Measurements from ENCODE around the gene CDH13. TPM values are rescaled to one million over a fixed set of nuclear protein-coding genes. Genes with fewer than 3 reads are reported as not detected.

CDH13 gene
- total RNA-seq, 1 experiment from 2014 or later, result 0.56 TPM

- no peaks in the 10 kb centered on the region for H3K27me3 ChIP-seq (ENCODE audit: low read length)
- no peaks in the 10 kb centered on the region for H3K9me2 ChIP-seq (replicated peaks; ENCODE audit: insufficient read depth, low read length)
- H3K36me3 ChIP-seq (ENCODE audit: insufficient read depth, low read length), result no peaks in the 10 kb centered on the region
- H3K4me1 ChIP-seq (ENCODE audit: low read length), result peaks cover 11% of the 10 kb centered on the region
- no peak overlapping the region for H3K4me2 ChIP-seq (ENCODE audit: low read depth, low read length, poor library complexity, severe bottlenecking)
- no peaks in the 10 kb centered on the region for H3K9me3 ChIP-seq (ENCODE audit: low read length)
- H3K27ac ChIP-seq (ENCODE audit: low read length), result no peak overlapping the region
- H3K4me3 ChIP-seq (ENCODE audit: low read length), result no peak overlapping the region
- H3K9ac ChIP-seq (ENCODE audit: low read length), result no peak overlapping the region
- no peak overlapping the region for H2AFZ ChIP-seq (ENCODE audit: low read length)
- no peaks in the 10 kb centered on the region for H3K79me2 ChIP-seq (ENCODE audit: low read length)
- no peaks in the 10 kb centered on the region for H4K20me1 ChIP-seq (ENCODE audit: insufficient read depth, low read depth, low read length)
- no peak for DNase-seq
Measured at GRCh38 chr16:83354015-83354414, 727.2 kb downstream of the CDH13 start.

- H2AFZ ChIP-seq (ENCODE audit: low read length), result no peak overlapping the region
- no peaks in the 10 kb centered on the region for H4K20me1 ChIP-seq (ENCODE audit: insufficient read depth, low read depth, low read length)
- H3K36me3 ChIP-seq (ENCODE audit: insufficient read depth, low read length), result no peaks in the 10 kb centered on the region
- H3K9me2 ChIP-seq (replicated peaks; ENCODE audit: insufficient read depth, low read length), result no peaks in the 10 kb centered on the region
- H3K4me3 ChIP-seq (ENCODE audit: low read length), result no peak overlapping the region
- DNase-seq, result peak; percentile 59
- H3K9ac ChIP-seq (ENCODE audit: low read length), result no peak overlapping the region
- no peaks in the 10 kb centered on the region for H3K79me2 ChIP-seq (ENCODE audit: low read length)
- H3K27ac ChIP-seq (ENCODE audit: low read length), result no peak overlapping the region
- peaks cover 11% of the 10 kb centered on the region for H3K4me1 ChIP-seq (ENCODE audit: low read length)
- H3K27me3 ChIP-seq (ENCODE audit: low read length), result no peaks in the 10 kb centered on the region
- no peaks in the 10 kb centered on the region for H3K9me3 ChIP-seq (ENCODE audit: low read length)
- H3K4me2 ChIP-seq (ENCODE audit: low read depth, low read length, poor library complexity, severe bottlenecking), result no peak overlapping the region
Measured at GRCh38 chr16:83355570-83356218, 728.9 kb downstream of the CDH13 start.

DNA sequence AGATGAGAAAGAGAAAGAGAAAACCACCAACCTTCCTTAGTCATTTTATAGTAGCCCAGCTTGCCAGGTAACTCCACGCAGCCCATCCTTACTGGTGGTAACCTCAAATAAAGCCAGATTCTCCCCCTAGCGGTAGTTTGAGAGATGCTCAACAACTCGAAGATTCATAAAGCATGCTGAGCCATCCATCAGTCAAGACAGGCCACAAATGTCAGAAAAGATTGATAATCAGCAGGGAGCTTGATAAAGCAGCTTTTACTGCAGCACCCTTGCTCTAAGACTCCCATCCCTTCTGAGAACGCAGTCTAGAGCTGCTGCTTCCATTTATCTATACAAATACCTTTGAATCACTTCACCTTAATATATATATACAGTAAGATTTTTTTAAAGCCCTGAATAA is 729.5 kb downstream of the CDH13 start:
- Histone ChIP-seq H4K20me1 (ENCODE audit: insufficient read depth, low read depth, low read length) (no peaks in the 10 kb centered on the region), H3K27me3 (ENCODE audit: low read length) (no peaks in the 10 kb centered on the region), H3K4me2 (ENCODE audit: low read depth, low read length, poor library complexity, severe bottlenecking) (no peak overlapping the region), H3K36me3 (ENCODE audit: insufficient read depth, low read length) (no peaks in the 10 kb centered on the region), H3K27ac (ENCODE audit: low read length) (no peak overlapping the region), H3K4me3 (ENCODE audit: low read length) (no peak overlapping the region), H3K4me1 (ENCODE audit: low read length) (peaks cover 11% of the 10 kb centered on the region), H3K79me2 (ENCODE audit: low read length) (no peaks in the 10 kb centered on the region), H3K9me3 (ENCODE audit: low read length) (no peaks in the 10 kb centered on the region), H3K9ac (ENCODE audit: low read length) (no peak overlapping the region), H2AFZ (ENCODE audit: low read length) (no peak overlapping the region), H3K9me2 (replicated peaks; ENCODE audit: insufficient read depth, low read length) (no peaks in the 10 kb centered on the region)
- DNase-seq, result peak; percentile 87

DNA sequence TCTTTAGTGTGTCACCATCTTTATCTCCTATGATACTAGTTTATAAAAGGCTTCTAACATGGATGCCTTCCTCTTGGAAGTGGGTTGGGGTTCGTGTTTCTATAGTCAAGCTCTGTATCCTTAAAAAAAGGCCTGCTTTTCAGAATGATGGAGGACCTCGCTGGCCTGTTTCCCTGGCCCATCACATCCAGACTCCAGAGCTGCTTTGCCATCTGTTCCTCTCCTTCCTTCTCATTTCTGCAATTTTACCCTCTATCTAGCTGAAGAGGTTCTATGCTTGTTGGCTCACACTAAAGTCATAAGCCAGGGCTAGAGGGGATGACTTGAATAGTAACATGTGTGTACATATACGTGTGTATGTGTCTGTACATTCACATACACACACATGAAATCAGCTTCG is 730.2 kb downstream of the CDH13 start:
- Histone ChIP-seq H3K27ac (ENCODE audit: low read length) (no peak overlapping the region), H3K9me2 (replicated peaks; ENCODE audit: insufficient read depth, low read length) (no peaks in the 10 kb centered on the region), H3K4me1 (ENCODE audit: low read length) (peaks cover 11% of the 10 kb centered on the region), H4K20me1 (ENCODE audit: insufficient read depth, low read depth, low read length) (no peaks in the 10 kb centered on the region), H2AFZ (ENCODE audit: low read length) (no peak overlapping the region), H3K27me3 (ENCODE audit: low read length) (no peaks in the 10 kb centered on the region), H3K79me2 (ENCODE audit: low read length) (no peaks in the 10 kb centered on the region), H3K9me3 (ENCODE audit: low read length) (no peaks in the 10 kb centered on the region), H3K4me2 (ENCODE audit: low read depth, low read length, poor library complexity, severe bottlenecking) (no peak overlapping the region), H3K36me3 (ENCODE audit: insufficient read depth, low read length) (no peaks in the 10 kb centered on the region), H3K4me3 (ENCODE audit: low read length) (no peak overlapping the region), H3K9ac (ENCODE audit: low read length) (no peak overlapping the region)
- DNase-seq, result no peak

DNA sequence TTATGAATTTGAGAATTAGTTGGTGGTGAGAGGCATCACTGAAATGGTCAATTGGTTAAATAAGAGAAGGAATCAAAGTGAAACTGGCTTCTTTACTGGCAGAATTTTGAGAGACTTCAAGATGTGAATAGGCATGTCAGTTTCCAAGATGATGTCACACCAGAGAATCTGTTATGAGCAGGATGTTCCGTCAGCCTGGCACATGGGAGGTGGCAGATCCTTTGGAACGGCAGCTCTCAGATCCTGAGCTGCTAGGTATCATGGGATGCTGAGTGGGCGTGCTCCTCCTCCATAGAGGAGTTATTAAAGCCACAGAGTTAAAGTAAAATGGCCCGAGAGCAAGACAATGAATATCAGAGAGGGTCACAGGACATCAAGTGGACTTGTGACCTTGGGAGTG is 736.8 kb downstream of the CDH13 start:
- H3K4me2 ChIP-seq (ENCODE audit: low read depth, low read length, poor library complexity, severe bottlenecking), result no peak overlapping the region
- H2AFZ ChIP-seq (ENCODE audit: low read length), result no peak overlapping the region
- H3K36me3 ChIP-seq (ENCODE audit: insufficient read depth, low read length), result no peaks in the 10 kb centered on the region
- no peaks in the 10 kb centered on the region for H3K27me3 ChIP-seq (ENCODE audit: low read length)
- H3K9ac ChIP-seq (ENCODE audit: low read length), result no peak overlapping the region
- DNase-seq, result no peak
- H3K9me3 ChIP-seq (ENCODE audit: low read length), result no peaks in the 10 kb centered on the region
- no peak overlapping the region for H3K4me3 ChIP-seq (ENCODE audit: low read length)
- no peaks in the 10 kb centered on the region for H3K79me2 ChIP-seq (ENCODE audit: low read length)
- no peaks in the 10 kb centered on the region for H3K9me2 ChIP-seq (replicated peaks; ENCODE audit: insufficient read depth, low read length)
- H4K20me1 ChIP-seq (ENCODE audit: insufficient read depth, low read depth, low read length), result no peaks in the 10 kb centered on the region
- H3K27ac ChIP-seq (ENCODE audit: low read length), result no peak overlapping the region
- no peaks in the 10 kb centered on the region for H3K4me1 ChIP-seq (ENCODE audit: low read length)

GRCh38 chr16:83365166-83365565 is 738.4 kb downstream of the CDH13 start:
- H3K27me3 ChIP-seq (ENCODE audit: low read length), result no peaks in the 10 kb centered on the region
- no peaks in the 10 kb centered on the region for H3K36me3 ChIP-seq (ENCODE audit: insufficient read depth, low read length)
- H3K4me3 ChIP-seq (ENCODE audit: low read length), result no peak overlapping the region
- no peaks in the 10 kb centered on the region for H3K9me3 ChIP-seq (ENCODE audit: low read length)
- H3K27ac ChIP-seq (ENCODE audit: low read length), result no peak overlapping the region
- no peak for DNase-seq
- H2AFZ ChIP-seq (ENCODE audit: low read length), result no peak overlapping the region
- no peaks in the 10 kb centered on the region for H3K9me2 ChIP-seq (replicated peaks; ENCODE audit: insufficient read depth, low read length)
- H3K4me2 ChIP-seq (ENCODE audit: low read depth, low read length, poor library complexity, severe bottlenecking), result no peak overlapping the region
- H3K4me1 ChIP-seq (ENCODE audit: low read length), result no peaks in the 10 kb centered on the region
- H4K20me1 ChIP-seq (ENCODE audit: insufficient read depth, low read depth, low read length), result no peaks in the 10 kb centered on the region
- H3K9ac ChIP-seq (ENCODE audit: low read length), result no peak overlapping the region
- H3K79me2 ChIP-seq (ENCODE audit: low read length), result no peaks in the 10 kb centered on the region

DNA sequence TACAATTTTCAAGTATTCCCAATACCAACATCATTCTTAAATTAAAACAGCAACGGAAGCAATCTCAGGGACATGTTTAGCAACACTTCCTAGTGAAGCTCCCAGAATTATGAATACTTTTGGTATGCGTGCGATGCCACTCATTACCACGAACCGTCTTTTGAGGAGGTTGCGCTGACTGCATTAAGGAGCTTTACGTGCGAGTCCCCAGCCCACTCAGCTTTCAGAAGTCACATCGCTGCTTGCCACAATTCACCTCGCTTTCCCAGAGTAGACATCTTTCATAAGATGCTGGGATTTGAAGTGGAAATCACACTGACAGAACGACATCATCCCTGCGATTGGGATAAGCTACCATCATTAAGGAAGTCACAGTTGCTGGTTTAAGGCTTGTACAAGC is 739.5 kb downstream of the CDH13 start:
- Histone ChIP-seq H4K20me1 (ENCODE audit: insufficient read depth, low read depth, low read length) (no peaks in the 10 kb centered on the region), H3K9me3 (ENCODE audit: low read length) (no peaks in the 10 kb centered on the region), H3K36me3 (ENCODE audit: insufficient read depth, low read length) (no peaks in the 10 kb centered on the region), H3K27me3 (ENCODE audit: low read length) (no peaks in the 10 kb centered on the region), H3K4me1 (ENCODE audit: low read length) (no peaks in the 10 kb centered on the region), H3K4me2 (ENCODE audit: low read depth, low read length, poor library complexity, severe bottlenecking) (no peak overlapping the region), H3K9me2 (replicated peaks; ENCODE audit: insufficient read depth, low read length) (no peaks in the 10 kb centered on the region), H3K27ac (ENCODE audit: low read length) (no peak overlapping the region), H3K4me3 (ENCODE audit: low read length) (no peak overlapping the region), H3K9ac (ENCODE audit: low read length) (no peak overlapping the region), H3K79me2 (ENCODE audit: low read length) (no peaks in the 10 kb centered on the region), H2AFZ (ENCODE audit: low read length) (no peak overlapping the region)
- no peak for DNase-seq

- H3K4me3 ChIP-seq (ENCODE audit: low read length), result no peak overlapping the region
Measured at GRCh38 chr16:83374979-83375378, 748.2 kb downstream of the CDH13 start.

More at GRCh38 chr16:83374979-83375378, 748.2 kb downstream of the CDH13 start:
- H3K9me2 ChIP-seq (replicated peaks; ENCODE audit: insufficient read depth, low read length), result no peaks in the 10 kb centered on the region
- no peaks in the 10 kb centered on the region for H3K36me3 ChIP-seq (ENCODE audit: insufficient read depth, low read length)
- no peaks in the 10 kb centered on the region for H4K20me1 ChIP-seq (ENCODE audit: insufficient read depth, low read depth, low read length)
- no peak overlapping the region for H2AFZ ChIP-seq (ENCODE audit: low read length)
- H3K9me3 ChIP-seq (ENCODE audit: low read length), result no peaks in the 10 kb centered on the region
- H3K9ac ChIP-seq (ENCODE audit: low read length), result no peak overlapping the region
- DNase-seq, result no peak
- no peak overlapping the region for H3K27ac ChIP-seq (ENCODE audit: low read length)
- H3K4me1 ChIP-seq (ENCODE audit: low read length), result no peaks in the 10 kb centered on the region
- no peaks in the 10 kb centered on the region for H3K79me2 ChIP-seq (ENCODE audit: low read length)
- H3K27me3 ChIP-seq (ENCODE audit: low read length), result no peaks in the 10 kb centered on the region; the same call in 1 of the 2 replicates
- no peak overlapping the region for H3K4me2 ChIP-seq (ENCODE audit: low read depth, low read length, poor library complexity, severe bottlenecking)
